ENCODE data around the gene WHRN. TPM values are rescaled to one million over a fixed set of nuclear protein-coding genes. Genes with fewer than 3 reads are reported as not detected.

Gene WHRN
- total RNA-seq, 1 donor: 5.4 TPM

Small RNAs within 50 kb of the gene (small RNA-seq; reads per million reads assigned to genes)
- gene AL138895.2: not detected

Other genes with a start within 250 kb of the WHRN start
- gene ORM1, start 182.4 kb downstream of the WHRN start, total RNA-seq: 0.27 TPM
- not detected for gene ORM2, start 175.6 kb downstream of the WHRN start, total RNA-seq
- gene AKNA, start 117.5 kb downstream of the WHRN start, total RNA-seq: 96.9 TPM
- gene ATP6V1G1, start 82.3 kb upstream of the WHRN start, total RNA-seq: 59.5 TPM
- gene TMEM268, start 105.8 kb upstream of the WHRN start, total RNA-seq: 18.3 TPM
- gene TEX53, start 152.3 kb upstream of the WHRN start, total RNA-seq: not detected
- not detected for gene TEX48, start 176.7 kb upstream of the WHRN start, total RNA-seq

Data from hematopoietic multipotent progenitor cell (in vitro differentiated cells).